Endothelial cell of umbilical vein (primary cell): ENCODE data around the gene GOLGA8R. TPM values are rescaled to one million over a fixed set of nuclear protein-coding genes. Genes with fewer than 3 reads are reported as not detected.
"Not testable (repeated sequence)": the region's sequence is repeated elsewhere in the genome, so short reads cannot be mapped to it uniquely, and the experiment has no call there.

Experiments
- Bru-seq: library from RNA; stranded (reverse); fragments of 400-500 nt; gene quantifications from one replicate; lab custom pipeline; 2021; lab: Mats Ljungman, UMichigan
- BruChase-seq, 2 experiments: library from RNA; stranded (reverse); fragments of 400-500 nt; gene quantifications; one replicate each; lab custom pipeline; 2021; lab: Mats Ljungman, UMichigan
- BruUV-seq: library from RNA; stranded (reverse); fragments of 400-500 nt; replicated peaks from 2 replicates; lab custom pipeline; 2021; lab: Mats Ljungman, UMichigan
- CTCF ChIA-PET: fragments of 300-600, 350-600 bp; sonication (Branson Sonifier 250); formaldehyde crosslinking; loops from one replicate; lab custom pipeline; 2021; ENCODE audit warnings: antibody characterized with exemption, inconsistent platforms; lab: Charles Lee
- POLR2A ChIA-PET: fragments of 300-600, 350-600 bp; sonication (Branson Sonifier 250); formaldehyde crosslinking; loops from one replicate; lab custom pipeline; 2021; ENCODE audit warnings: antibody characterized with exemption, inconsistent platforms; lab: Charles Lee
- DNase-seq: peaks from one replicate; pipeline ENCODE4 v3.0.0-alpha.2; 2011; ENCODE audit warnings: low read depth, low spot score
- FAIRE-seq: peaks from 2 replicates; lab custom pipeline; 2011; peaks lifted over from hg19 to GRCh38; lab: Jason Lieb, UNC
- H2AFZ ChIP-seq: 2 replicates; pipeline ENCODE4 v1.6.0; 2012; ENCODE audit warnings: low read depth, low read length, control low read depth, inconsistent platforms
- H3K27ac ChIP-seq: 2 replicates; pipeline ENCODE4 v1.5.1; 2011; ENCODE audit warnings: low read depth, mild to moderate bottlenecking, control low read depth, low read length, moderate library complexity; ENCODE audit not compliant: insufficient read depth
- H3K27me3 ChIP-seq, 2 experiments: 2 replicates each; pipeline versions ENCODE4 v1.6.0 to v1.6.1; 2011; ENCODE audit warnings: low read length in 2 of 2, mixed read lengths in 1 of 2; ENCODE audit not compliant: control insufficient read depth in 2 of 2, insufficient read depth in 2 of 2
- H3K36me3 ChIP-seq, 2 experiments: 2 replicates in 1 of 2; 3 replicates in 1 of 2; pipeline ENCODE4 v1.5.1; 2011; ENCODE audit warnings: low read length in 2 of 2, mild to moderate bottlenecking in 1 of 2, moderate library complexity in 1 of 2; ENCODE audit not compliant: control insufficient read depth in 2 of 2, insufficient read depth in 2 of 2; ENCODE audit errors: extremely low read depth in 1 of 2
- H3K4me1 ChIP-seq: 3 replicates; pipeline ENCODE4 v1.5.1; 2011; ENCODE audit warnings: mild to moderate bottlenecking, low read length; ENCODE audit not compliant: control insufficient read depth, insufficient read depth; ENCODE audit errors: extremely low read depth
- H3K4me2 ChIP-seq: 2 replicates; pipeline ENCODE4 v1.6.1; 2011; ENCODE audit warnings: low read length, control low read depth, mixed read lengths; ENCODE audit not compliant: insufficient read depth
- H3K4me3 ChIP-seq, 3 experiments: fragments of 200-600 bp in 1 of 3; sonication (generic), shearing (Covaris generic) in 1 of 3; replicated peaks in 1 of 3; 2 replicates each; pipeline ENCODE4 v1.5.1; 2011 to 2016; ENCODE audit warnings: control low read depth in 3 of 3, low read length in 3 of 3, mild to moderate bottlenecking in 2 of 3, inconsistent platforms in 1 of 3, low read depth in 1 of 3, moderate library complexity in 1 of 3; ENCODE audit not compliant: insufficient read depth in 1 of 3
- H3K79me2 ChIP-seq: 2 replicates; pipeline ENCODE4 v1.6.0; 2012; ENCODE audit warnings: low read length, inconsistent platforms; ENCODE audit not compliant: control insufficient read depth, insufficient read depth
- H3K9ac ChIP-seq: replicated peaks from 2 replicates; pipeline ENCODE3; 2011; ENCODE audit warnings: low read length, control low read depth; ENCODE audit not compliant: insufficient read depth; ENCODE audit errors: extremely low read depth
- H3K9me1 ChIP-seq: replicated peaks from 3 replicates; pipeline ENCODE4 v1.6.0; 2011; ENCODE audit warnings: mild to moderate bottlenecking, low read length; ENCODE audit not compliant: control insufficient read depth, insufficient read depth; ENCODE audit errors: extremely low read depth
- H3K9me3 ChIP-seq: replicated peaks from 2 replicates; pipeline ENCODE4 v1.5.1; 2012; ENCODE audit warnings: low read length, inconsistent platforms; ENCODE audit not compliant: control insufficient read depth, insufficient read depth
- H4K20me1 ChIP-seq: replicated peaks from 2 replicates; pipeline ENCODE3; 2011; ENCODE audit warnings: mild to moderate bottlenecking, low read length; ENCODE audit not compliant: control insufficient read depth, insufficient read depth; ENCODE audit errors: extremely low read depth
- dilution Hi-C: fragments of 300-500 bp; cut with MboI; formaldehyde crosslinking; loops from one replicate; pipeline ENCODE4 v1.15.0; 2019; ENCODE audit warnings: low sequenced_read_pairs; ENCODE audit not compliant: extremely low pct_ligation_motif_present
- intact Hi-C: fragments of 100-400 bp; cut with micrococcal nuclease; formaldehyde crosslinking; loops from one replicate; pipeline ENCODE4 v1.10.0; 2022
- long read RNA-seq: library from polyadenylated mRNA; stranded (forward); transcript quantifications from one replicate; pipeline ENCODE4 v2.0.0, GENCODE V29; 2021
- polyA minus RNA-seq, 3 experiments: library from RNA; depleted of rRNA, polyadenylated mRNA; stranded (reverse); fragments of >200 nt; gene quantifications; 1 replicate in 1 of 3; 2 replicates in 2 of 3; pipeline ENCODE4 v1.2.3, GENCODE V29; 2011
- polyA plus RNA-seq, 4 experiments: library from polyadenylated mRNA; depleted of rRNA in 3 of 4; stranded (reverse) in 3 of 4; unstranded in 1 of 4; fragments of >200 nt; gene quantifications; 2 replicates each; pipeline versions ENCODE4 v1.2.1 to v1.2.3, GENCODE V29; 2011 to 2012; ENCODE audit warnings: missing spikeins in 1 of 4
- total RNA-seq: library from RNA; stranded (reverse); gene quantifications from 2 replicates; pipeline ENCODE4 v1.2.3, GENCODE V29; 2021

The GOLGA8R gene
- 2.0 and 2.2 TPM in 2 replicates for total RNA-seq
- 0.14 and 0.35 TPM in 2 replicates for polyA plus RNA-seq
- 0.14 and 0.30 TPM in 2 replicates for polyA plus RNA-seq (2011; cell fraction: cytosol; rRNA removed)
- polyA plus RNA-seq (2011; cell fraction: nucleus; rRNA removed), result 6.0 and 6.3 TPM in 2 replicates
- polyA plus RNA-seq (2012), result 0.94 and 1.4 TPM in 2 replicates
- 0.85 and 2.8 TPM in 2 replicates for polyA minus RNA-seq
- 0.51 TPM for polyA minus RNA-seq (2011; cell fraction: cytosol; rRNA and poly(A)+ RNA removed)
- 1.1 and 1.9 TPM in 2 replicates for polyA minus RNA-seq (2011; cell fraction: nucleus; rRNA and poly(A)+ RNA removed)
- percentile 24 among the genes with signal in this experiment for Bru-seq, nascent RNA
- percentile 39 among the genes with signal in this experiment for BruChase-seq, experiment 1, labeled RNA remaining after a 6-hour chase
- BruChase-seq, experiment 2, labeled RNA remaining after a 2-hour chase, result percentile 32 among the genes with signal in this experiment
- long read RNA-seq, partial matches to known transcripts, result 0 of 1 reads
- long read RNA-seq, other reads (novel, unspliced or antisense), result 1 of 1 reads

GRCh38 chr15:30414160-30414559, at the start of gene GOLGA8R:
GOLGA8R (minus strand) TSS chr15:30414260; CDS start chr15:30414162, 98 bp downstream.
- BruUV-seq, H4K20me1 ChIP-seq, H3K27ac ChIP-seq, DNase-seq, H3K9ac ChIP-seq, H3K27me3 ChIP-seq, H2AFZ ChIP-seq, intact Hi-C loops, POLR2A ChIA-PET, H3K9me3 ChIP-seq, FAIRE-seq, CTCF ChIA-PET, H3K79me2 ChIP-seq, H3K4me1 ChIP-seq, H3K4me2 ChIP-seq, H3K4me3 ChIP-seq, dilution Hi-C loops, H3K36me3 ChIP-seq, H3K9me1 ChIP-seq: not testable (repeated sequence)

GRCh38 chr15:30463849-30464248, 49.8 kb upstream of the GOLGA8R start:
- H3K36me3 ChIP-seq, CTCF ChIA-PET, intact Hi-C loops, H3K79me2 ChIP-seq, H3K9ac ChIP-seq, H3K9me1 ChIP-seq, H4K20me1 ChIP-seq, H3K9me3 ChIP-seq, H3K27ac ChIP-seq, H3K4me3 ChIP-seq, POLR2A ChIA-PET, H3K4me1 ChIP-seq, H3K27me3 ChIP-seq, H2AFZ ChIP-seq, H3K4me2 ChIP-seq, dilution Hi-C loops, BruUV-seq, DNase-seq, FAIRE-seq: not testable (repeated sequence)

DNA sequence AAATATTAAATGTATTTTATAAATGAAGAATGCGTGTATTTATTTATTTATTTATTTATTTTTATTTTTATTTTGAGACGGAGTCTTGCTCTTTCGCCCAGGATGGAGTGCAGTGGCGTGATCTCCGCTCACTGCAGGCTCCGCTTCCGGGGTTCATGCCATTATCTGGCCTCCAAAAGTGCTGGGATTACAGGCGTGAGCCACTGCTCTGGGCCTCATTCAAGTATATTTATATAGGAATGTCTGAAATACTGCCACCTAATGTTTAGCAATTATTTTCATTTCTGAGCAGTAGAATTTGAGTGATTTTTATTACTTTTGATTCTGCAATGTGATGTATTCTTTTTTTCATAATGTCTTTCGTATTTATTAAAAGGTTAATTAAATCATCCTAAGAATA, 48.1 kb upstream of the GOLGA8R start:
- H3K9ac ChIP-seq, H3K36me3 ChIP-seq, H3K27me3 ChIP-seq, H4K20me1 ChIP-seq, H3K4me1 ChIP-seq, H3K4me2 ChIP-seq, dilution Hi-C loops, H3K79me2 ChIP-seq, CTCF ChIA-PET, H3K9me1 ChIP-seq, H3K27ac ChIP-seq, POLR2A ChIA-PET, H3K9me3 ChIP-seq, BruUV-seq, DNase-seq, intact Hi-C loops, H3K4me3 ChIP-seq, H2AFZ ChIP-seq, FAIRE-seq: not testable (repeated sequence)

GRCh38 chr15:30452702-30453101, 38.6 kb upstream of the GOLGA8R start:
- BruUV-seq, H3K9me1 ChIP-seq, H3K9ac ChIP-seq, H3K4me3 ChIP-seq, H3K4me2 ChIP-seq, H3K79me2 ChIP-seq, H3K27me3 ChIP-seq, H3K36me3 ChIP-seq, FAIRE-seq, DNase-seq, H3K9me3 ChIP-seq, H3K4me1 ChIP-seq, CTCF ChIA-PET, H2AFZ ChIP-seq, dilution Hi-C loops, H4K20me1 ChIP-seq, POLR2A ChIA-PET, H3K27ac ChIP-seq, intact Hi-C loops: not testable (repeated sequence)
